Stimulated activated memory B cell treated with anti-CD40 and anti-IgM and Interleukin-4, amounts not matched to agents 10 μg/mL and 1 μg/mL and 100 μg/mL, for 72 hours (primary cell): ENCODE data around the gene VPS35.

Experiments used
- ATAC-seq: fragments of 150-1000 bp; cut with Tn5 transposase; 2 replicates; pipeline ENCODE4 v1.10.0; 2021
- H3K27ac Mint-ChIP-seq: one replicate; pipeline ENCODE4 v1.8.0; 2022; ENCODE audit warnings: mild to moderate bottlenecking, mixed read lengths
- H3K27me3 Mint-ChIP-seq: one replicate; pipeline ENCODE4 v1.8.0; 2022; ENCODE audit warnings: mixed read lengths
- H3K36me3 Mint-ChIP-seq: one replicate; pipeline ENCODE4 v1.8.0; 2022; ENCODE audit warnings: mixed read lengths
- H3K4me1 Mint-ChIP-seq: one replicate; pipeline ENCODE4 v1.8.0; 2022; ENCODE audit warnings: mixed read lengths
- H3K4me3 Mint-ChIP-seq: one replicate; pipeline ENCODE4 v1.8.0; 2022; ENCODE audit warnings: mild to moderate bottlenecking, moderate library complexity, mixed read lengths
- H3K9me3 Mint-ChIP-seq: one replicate; pipeline ENCODE4 v1.8.0; 2022; ENCODE audit warnings: mixed read lengths

Gene VPS35

DNA sequence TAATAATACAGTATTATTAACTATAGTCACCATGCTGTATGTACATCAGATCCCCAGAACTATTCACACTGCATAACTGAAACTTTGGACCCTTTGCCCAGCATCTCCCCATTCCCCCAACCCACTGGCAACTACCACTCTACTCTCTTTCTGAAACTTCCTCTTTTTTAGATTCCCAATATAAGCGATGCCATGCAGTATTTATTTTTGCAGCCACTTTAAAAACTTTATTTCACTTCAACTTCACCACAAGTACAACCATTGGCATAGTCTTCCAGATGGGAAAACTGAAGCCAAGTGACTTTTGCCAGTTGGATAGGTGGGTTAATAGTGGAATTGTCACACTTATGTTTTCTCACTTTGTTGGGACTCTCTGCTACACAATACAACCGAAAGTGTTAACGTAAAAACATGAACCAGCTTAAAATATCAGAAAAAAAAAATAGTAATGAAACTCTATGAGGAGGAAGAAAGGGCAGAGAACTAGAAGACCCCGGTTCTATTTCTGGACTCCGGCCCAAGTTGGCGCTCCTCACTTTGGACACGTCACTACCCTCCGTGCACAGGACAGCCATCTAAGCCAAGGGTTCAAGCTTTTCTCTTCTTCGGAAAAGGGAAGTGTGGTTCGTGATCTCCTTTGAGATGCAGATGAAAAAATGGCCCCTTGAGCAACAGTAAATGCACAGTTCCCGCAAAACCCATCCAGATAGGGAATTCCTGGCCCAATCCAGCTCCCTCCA is 68.5 kb downstream of the VPS35 start:
- Mint-ChIP-seq H3K27ac (peak overlapping the region; percentile 90), H3K9me3 (no peaks in the 10 kb centered on the region), H3K4me1 (peaks cover 24% of the 10 kb centered on the region), H3K36me3 (no peaks in the 10 kb centered on the region), H3K27me3 (no peaks in the 10 kb centered on the region), H3K4me3 (peak overlapping the region; percentile 84)
- ATAC-seq, result peak; percentile 76

DNA sequence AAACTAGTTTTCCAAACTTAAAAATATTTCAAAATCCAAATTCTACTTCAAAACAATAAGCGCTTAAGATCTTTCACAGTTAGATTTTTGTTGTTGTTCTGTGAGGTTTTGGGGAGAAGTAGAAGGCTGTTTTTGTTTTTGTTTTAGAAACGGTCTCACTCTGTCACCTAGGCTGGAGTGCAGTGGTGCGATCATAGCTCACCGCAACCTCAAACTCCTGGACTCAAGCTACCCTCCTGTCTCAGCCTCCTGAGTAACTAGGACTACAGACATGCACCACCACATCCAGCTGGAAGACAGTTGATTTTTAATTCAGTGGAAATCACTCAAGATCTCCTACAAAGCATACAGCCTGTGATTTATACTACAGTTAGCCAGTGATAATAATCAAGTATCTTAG is 70.5 kb downstream of the VPS35 start:
- Mint-ChIP-seq H3K9me3 (no peaks in the 10 kb centered on the region), H3K27ac (no peak overlapping the region), H3K4me1 (peaks cover 24% of the 10 kb centered on the region), H3K4me3 (no peak overlapping the region), H3K36me3 (no peaks in the 10 kb centered on the region), H3K27me3 (no peaks in the 10 kb centered on the region)
- ATAC-seq, result no peak

DNA sequence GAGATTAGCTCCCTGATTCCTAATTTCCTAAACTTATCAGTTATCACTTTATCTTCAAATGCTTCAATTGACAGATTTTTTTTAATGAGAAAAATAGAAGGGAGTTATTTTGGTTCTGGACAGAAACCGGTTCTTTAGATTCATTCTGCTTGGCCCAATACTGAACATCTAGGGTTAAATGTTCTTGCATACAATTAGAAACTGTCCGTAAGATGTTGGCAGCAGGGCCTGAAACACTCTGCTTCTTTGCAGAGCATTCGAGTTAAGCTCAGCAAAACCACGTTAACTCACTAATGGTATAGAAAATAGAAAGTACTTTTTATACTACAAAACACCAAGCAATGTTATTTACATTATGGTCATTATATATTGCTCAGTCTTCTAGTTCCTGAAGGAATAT is 75.0 kb downstream of the VPS35 start:
- no peaks in the 10 kb centered on the region for H3K36me3 Mint-ChIP-seq
- no peak for ATAC-seq

DNA sequence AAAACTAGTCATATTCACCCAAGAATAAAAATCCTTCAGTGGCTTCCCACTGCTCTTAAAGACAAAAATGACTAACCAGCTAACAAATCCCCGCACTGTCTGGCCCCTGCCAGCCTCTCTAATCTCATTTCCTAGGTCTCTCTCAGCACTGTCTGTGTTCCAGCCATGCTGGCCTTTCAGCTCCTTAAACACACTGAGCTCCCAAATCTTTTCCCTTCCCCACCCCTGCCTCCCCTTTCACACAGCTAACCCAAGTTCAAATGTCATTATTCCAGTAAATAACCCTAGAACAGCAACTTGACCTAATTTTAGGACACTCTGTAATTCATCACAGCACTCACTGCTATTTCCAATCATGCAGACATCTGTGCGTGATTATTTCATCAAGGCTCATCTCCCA is 75.6 kb downstream of the VPS35 start:
- H3K27me3 Mint-ChIP-seq, result no peaks in the 10 kb centered on the region
- H3K4me3 Mint-ChIP-seq, result no peak overlapping the region
- no peaks in the 10 kb centered on the region for H3K9me3 Mint-ChIP-seq
- no peak for ATAC-seq
- H3K36me3 Mint-ChIP-seq, result no peaks in the 10 kb centered on the region
- H3K4me1 Mint-ChIP-seq, result no peaks in the 10 kb centered on the region
- no peak overlapping the region for H3K27ac Mint-ChIP-seq

More for the DNA sequence above, 75.0 kb downstream of the VPS35 start:
- Mint-ChIP-seq H3K4me3 (no peak overlapping the region), H3K27me3 (no peaks in the 10 kb centered on the region), H3K27ac (no peak overlapping the region), H3K9me3 (no peaks in the 10 kb centered on the region), H3K4me1 (no peaks in the 10 kb centered on the region)

DNA sequence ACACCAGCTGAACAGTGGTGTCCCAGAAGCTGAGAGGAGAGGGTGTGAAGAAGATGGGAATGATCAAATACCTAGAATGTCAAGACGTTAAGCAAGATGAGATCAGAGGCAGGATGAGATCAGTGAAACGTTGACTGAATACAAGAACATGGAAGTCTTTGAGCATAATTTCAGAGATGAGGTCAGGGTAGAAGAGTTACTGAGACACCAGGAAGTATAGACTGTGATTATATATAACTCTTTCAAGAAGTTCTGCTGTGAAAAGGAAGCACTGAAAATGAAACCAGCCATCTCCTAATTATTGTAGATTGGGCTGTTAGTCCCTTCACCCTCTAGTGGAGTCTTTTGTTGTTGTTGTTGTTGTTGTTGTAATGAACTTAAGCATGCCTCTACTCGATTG is 76.9 kb downstream of the VPS35 start:
- no peak overlapping the region for H3K27ac Mint-ChIP-seq
- H3K27me3 Mint-ChIP-seq, result no peaks in the 10 kb centered on the region
- H3K36me3 Mint-ChIP-seq, result no peaks in the 10 kb centered on the region
- H3K9me3 Mint-ChIP-seq, result no peaks in the 10 kb centered on the region
- H3K4me1 Mint-ChIP-seq, result no peaks in the 10 kb centered on the region
- H3K4me3 Mint-ChIP-seq, result no peak overlapping the region
- peak; percentile 27 for ATAC-seq

DNA sequence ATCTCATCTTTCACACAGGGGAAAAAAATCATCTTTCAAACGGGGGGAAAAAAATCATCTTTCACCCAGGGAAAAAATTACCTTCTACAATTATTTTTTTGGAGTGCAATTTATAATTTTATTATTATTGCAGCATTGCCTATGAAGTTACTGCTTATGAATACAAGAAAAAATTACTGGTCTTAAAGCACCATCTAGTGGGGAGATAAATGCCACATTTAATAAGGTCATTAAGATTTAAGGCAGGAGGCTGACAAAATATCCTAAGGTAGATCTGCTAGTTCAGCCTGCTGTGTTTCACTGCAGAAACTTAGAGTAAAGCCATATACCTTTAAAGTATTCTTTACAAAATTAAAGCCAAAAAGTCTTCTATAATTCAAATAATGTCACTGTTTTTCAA is 81.4 kb downstream of the VPS35 start:
- peaks cover 7% of the 10 kb centered on the region for H3K36me3 Mint-ChIP-seq
- ATAC-seq, result no peak
- no peaks in the 10 kb centered on the region for H3K27me3 Mint-ChIP-seq
- H3K9me3 Mint-ChIP-seq, result no peaks in the 10 kb centered on the region
- H3K27ac Mint-ChIP-seq, result no peak overlapping the region
- no peak overlapping the region for H3K4me3 Mint-ChIP-seq
- no peaks in the 10 kb centered on the region for H3K4me1 Mint-ChIP-seq

DNA sequence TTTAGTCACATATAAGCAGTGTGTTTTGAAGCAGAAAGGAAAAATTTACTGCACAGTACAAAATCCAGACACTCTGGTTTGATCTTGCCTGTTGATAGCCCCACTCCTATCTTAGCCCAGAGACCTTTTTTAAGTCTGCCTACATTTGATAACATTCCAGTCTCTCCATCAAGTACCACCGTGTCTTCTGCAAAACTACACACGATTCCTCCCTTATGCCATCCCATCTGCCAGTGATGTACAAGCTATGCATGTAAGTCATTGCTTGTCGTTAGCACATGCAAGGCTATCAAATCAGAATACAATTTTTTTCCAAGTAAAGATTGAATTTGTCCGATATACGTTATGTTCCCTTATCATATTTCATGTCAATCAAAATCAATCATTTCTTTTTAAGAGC is 82.7 kb downstream of the VPS35 start:
- H3K27me3 Mint-ChIP-seq, result no peaks in the 10 kb centered on the region
- no peaks in the 10 kb centered on the region for H3K9me3 Mint-ChIP-seq
- H3K36me3 Mint-ChIP-seq, result peaks cover 8% of the 10 kb centered on the region
- no peaks in the 10 kb centered on the region for H3K4me1 Mint-ChIP-seq
- no peak for ATAC-seq
- no peak overlapping the region for H3K4me3 Mint-ChIP-seq
- no peak overlapping the region for H3K27ac Mint-ChIP-seq
